Duodenal mucosa (tissue), 2 donors: Measurements from ENCODE around the gene DUSP3.
"Not testable (repeated sequence)": the region's sequence is repeated elsewhere in the genome, so short reads cannot be mapped to it uniquely, and the experiment has no call there.

Experiments used
- H3K27ac ChIP-seq: one replicate; pipeline ENCODE4 v1.7.0; 2013; ENCODE audit warnings: low read depth, low read length
- H3K27me3 ChIP-seq, 2 donors: one replicate each; pipeline ENCODE4 v1.7.0; 2013; ENCODE audit warnings: low read length in 2 of 2, control low read depth in 1 of 2; ENCODE audit not compliant: insufficient read depth in 2 of 2, control insufficient read depth in 1 of 2
- H3K36me3 ChIP-seq, 2 donors: one replicate each; pipeline ENCODE4 v1.7.0; 2013; ENCODE audit warnings: low read length in 2 of 2, control low read depth in 1 of 2; ENCODE audit not compliant: insufficient read depth in 2 of 2, control insufficient read depth in 1 of 2
- H3K4me1 ChIP-seq, 2 donors: one replicate each; pipeline ENCODE4 v1.7.0; 2013; ENCODE audit warnings: low read length in 2 of 2, control low read depth in 1 of 2; ENCODE audit not compliant: insufficient read depth in 2 of 2, control insufficient read depth in 1 of 2
- H3K4me3 ChIP-seq, 2 donors: one replicate each; pipeline ENCODE4 v1.7.0; 2013; ENCODE audit warnings: low read length in 2 of 2, low read depth in 1 of 2
- H3K9ac ChIP-seq, 2 donors: one replicate each; pipeline ENCODE4 v1.7.0; 2013; ENCODE audit warnings: low read length in 2 of 2, low read depth in 1 of 2
- H3K9me3 ChIP-seq, 2 donors: one replicate each; pipeline ENCODE4 v1.7.0; 2013; ENCODE audit warnings: low read length in 2 of 2, control low read depth in 1 of 2; ENCODE audit not compliant: control insufficient read depth in 1 of 2

DUSP3 gene

GRCh38 chr17:43803758-43804157 is 25.0 kb upstream of the DUSP3 start:
- Histone ChIP-seq H3K36me3 (peaks cover 0 to 3% of the 10 kb centered on the region in 2 donors), H3K4me1 (no peaks in the 10 kb centered on the region), H3K27me3 (no peaks in the 10 kb centered on the region), H3K9me3 (no peaks in the 10 kb centered on the region), H3K9ac (no peak overlapping the region), H3K4me3 (no peak overlapping the region), H3K27ac (no peak overlapping the region)

DNA sequence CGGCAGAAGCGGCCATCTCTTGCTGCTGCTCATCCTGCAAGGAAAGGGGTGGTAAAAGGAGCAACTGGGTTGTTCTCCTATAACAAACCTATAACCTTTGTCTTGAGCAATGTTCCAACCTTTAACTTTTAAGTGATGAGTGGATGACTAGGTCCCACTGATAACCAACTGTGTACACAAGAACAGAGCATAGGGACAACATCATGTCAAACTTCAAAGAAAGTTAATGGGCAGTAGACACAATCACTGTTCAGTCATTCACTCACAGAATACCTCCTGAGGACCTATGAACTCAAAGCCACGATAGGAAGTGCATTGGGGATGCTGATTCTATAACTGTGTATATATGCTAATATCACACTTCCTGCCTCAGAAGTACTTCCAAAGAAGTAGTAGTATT is 23.1 kb upstream of the DUSP3 start:
- Histone ChIP-seq H3K9me3 (no peaks in the 10 kb centered on the region), H3K27ac (no peak overlapping the region), H3K4me1 (no peaks in the 10 kb centered on the region), H3K9ac (no peak overlapping the region), H3K27me3 (no peaks in the 10 kb centered on the region), H3K4me3 (no peak overlapping the region), H3K36me3 (peaks cover 0 to 3% of the 10 kb centered on the region in 2 donors)

DNA sequence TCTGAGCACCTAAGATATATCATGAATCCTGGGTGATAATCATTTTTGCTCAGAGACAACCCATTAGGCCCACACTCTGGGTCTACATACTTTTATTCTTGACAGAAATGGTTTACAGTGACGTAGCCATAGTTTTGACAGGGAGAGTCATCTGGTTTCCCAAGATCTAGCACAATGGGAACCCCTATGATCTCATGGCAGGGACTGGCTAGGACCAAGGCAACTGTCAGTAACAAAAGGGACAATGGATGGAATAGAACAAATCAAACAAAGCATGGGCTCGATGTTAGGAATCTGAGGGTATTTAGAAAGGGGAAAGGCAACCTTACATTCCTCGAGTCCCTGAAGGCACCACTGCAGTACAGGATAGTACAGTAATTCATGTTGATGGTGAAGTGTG is 22.0 kb upstream of the DUSP3 start:
- Histone ChIP-seq H3K27ac (no peak overlapping the region), H3K4me3 (no peak overlapping the region), H3K9ac (no peak overlapping the region), H3K27me3 (no peaks in the 10 kb centered on the region), H3K9me3 (no peaks in the 10 kb centered on the region), H3K4me1 (no peaks in the 10 kb centered on the region), H3K36me3 (peaks cover 0 to 3% of the 10 kb centered on the region in 2 donors)

DNA sequence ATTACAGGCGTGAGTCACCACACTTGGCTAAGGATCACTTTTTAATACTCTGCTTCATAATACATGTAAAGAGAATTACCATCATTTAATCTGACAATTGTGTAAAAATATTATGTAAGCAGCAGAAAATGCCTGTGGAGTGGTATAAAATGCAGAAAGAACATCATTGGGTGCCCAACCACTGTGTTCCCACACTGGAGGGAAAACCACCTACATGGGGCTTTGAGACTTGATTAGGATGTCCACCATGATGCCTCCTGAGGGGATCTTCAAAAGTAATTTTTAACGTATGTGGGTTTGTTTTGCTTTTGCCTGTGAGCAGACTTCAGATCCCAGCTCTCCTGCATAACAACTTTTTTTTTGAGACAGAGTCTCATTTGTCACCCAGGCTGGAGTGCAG is 20.3 kb upstream of the DUSP3 start:
- H3K9me3 ChIP-seq = no peaks in the 10 kb centered on the region
- H3K9ac ChIP-seq = no peak overlapping the region
- H3K4me3 ChIP-seq = no peak overlapping the region
- H3K27ac ChIP-seq = no peak overlapping the region
- no peaks in the 10 kb centered on the region for H3K27me3 ChIP-seq
- peaks cover 0 to 3% of the 10 kb centered on the region in 2 donors for H3K36me3 ChIP-seq
- no peaks in the 10 kb centered on the region for H3K4me1 ChIP-seq

DNA sequence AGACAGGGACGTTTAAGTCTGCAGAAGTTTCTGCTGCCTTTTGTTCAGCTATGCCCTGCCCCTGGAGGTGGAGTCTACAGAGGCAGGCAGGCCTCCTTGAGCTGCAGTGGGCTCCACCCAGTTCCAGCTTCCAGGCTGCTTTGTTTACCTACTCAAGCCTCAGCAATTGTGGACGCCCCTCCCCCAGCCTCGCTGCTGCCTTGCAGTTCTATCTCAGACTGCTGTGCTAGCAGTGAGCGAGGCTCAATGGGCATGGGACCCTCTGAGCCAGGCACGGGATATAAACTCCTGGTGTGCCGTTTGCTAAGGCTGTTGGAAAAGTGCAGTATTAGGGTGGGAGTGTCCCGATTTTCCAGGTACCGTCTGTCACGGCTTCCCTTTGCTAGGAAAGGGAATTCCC is 19.2 kb upstream of the DUSP3 start:
- not testable (repeated sequence) for H3K9me3 ChIP-seq, H3K27me3 ChIP-seq, H3K27ac ChIP-seq, H3K9ac ChIP-seq, H3K4me1 ChIP-seq, H3K4me3 ChIP-seq, H3K36me3 ChIP-seq

- H3K9me3 ChIP-seq, H3K4me3 ChIP-seq, H3K4me1 ChIP-seq, H3K36me3 ChIP-seq, H3K27me3 ChIP-seq, H3K9ac ChIP-seq, H3K27ac ChIP-seq: not testable (repeated sequence)
These were observed 13.9 kb upstream of the DUSP3 start for GRCh38 chr17:43792668-43793067.

DNA sequence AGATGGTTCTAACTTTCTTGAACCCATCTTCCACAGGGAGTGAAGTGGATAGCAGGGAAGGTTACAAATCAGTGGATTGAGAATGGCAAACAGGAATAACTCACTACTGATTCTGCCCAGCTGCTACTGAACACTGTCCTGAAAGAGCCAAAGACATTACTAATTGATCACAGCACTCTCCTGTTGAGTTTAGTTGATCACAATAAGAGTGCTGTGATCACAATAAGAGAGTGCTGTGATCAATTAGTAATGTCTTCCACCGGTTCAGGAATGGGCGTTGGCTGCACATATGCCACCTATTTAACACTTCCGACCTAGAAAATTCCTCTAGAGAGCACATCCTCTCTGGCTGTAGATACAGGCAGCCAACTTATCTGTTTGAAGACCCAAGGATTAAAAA is 12.8 kb upstream of the DUSP3 start:
- Histone ChIP-seq H3K9me3 (no peaks in the 10 kb centered on the region), H3K27me3 (no peaks in the 10 kb centered on the region), H3K4me3 (no peak overlapping the region), H3K9ac (no peak overlapping the region), H3K27ac (no peak overlapping the region), H3K36me3 (no peaks in the 10 kb centered on the region), H3K4me1 (peaks cover 0 to 4% of the 10 kb centered on the region in 2 donors)

GRCh38 chr17:43790311-43790940 is 11.6 kb upstream of the DUSP3 start:
- H3K36me3 ChIP-seq = no peaks in the 10 kb centered on the region
- no peaks in the 10 kb centered on the region for H3K9me3 ChIP-seq
- peaks cover 0 to 4% of the 10 kb centered on the region in 2 donors for H3K4me1 ChIP-seq
- H3K27me3 ChIP-seq = no peaks in the 10 kb centered on the region
- H3K9ac ChIP-seq = no peak overlapping the region
- no peak overlapping the region for H3K4me3 ChIP-seq
- no peak overlapping the region for H3K27ac ChIP-seq

GRCh38 chr17:43789482-43789881 is 10.7 kb upstream of the DUSP3 start:
- peaks cover 0 to 4% of the 10 kb centered on the region in 2 donors for H3K4me1 ChIP-seq
- no peaks in the 10 kb centered on the region for H3K36me3 ChIP-seq
- H3K9ac ChIP-seq = no peak overlapping the region
- H3K9me3 ChIP-seq = no peaks in the 10 kb centered on the region
- no peak overlapping the region for H3K4me3 ChIP-seq
- H3K27ac ChIP-seq = no peak overlapping the region
- H3K27me3 ChIP-seq = no peaks in the 10 kb centered on the region

GRCh38 chr17:43788540-43788939 is 9.8 kb upstream of the DUSP3 start:
- Histone ChIP-seq H3K27me3 (no peaks in the 10 kb centered on the region), H3K27ac (no peak overlapping the region), H3K36me3 (no peaks in the 10 kb centered on the region), H3K4me1 (peaks cover 0 to 4% of the 10 kb centered on the region in 2 donors), H3K9me3 (no peaks in the 10 kb centered on the region), H3K4me3 (no peak overlapping the region), H3K9ac (no peak overlapping the region)

- no peak overlapping the region for H3K9ac ChIP-seq
- peaks cover 0 to 4% of the 10 kb centered on the region in 2 donors for H3K4me1 ChIP-seq
- H3K27ac ChIP-seq = no peak overlapping the region
- no peak overlapping the region for H3K4me3 ChIP-seq
- H3K27me3 ChIP-seq = peaks cover 2 to 6% of the 10 kb centered on the region in 2 donors
- no peaks in the 10 kb centered on the region for H3K36me3 ChIP-seq
- H3K9me3 ChIP-seq = no peaks in the 10 kb centered on the region
These were observed 9.0 kb upstream of the DUSP3 start for GRCh38 chr17:43787728-43788127.
